HG02852 (cell line): ENCODE results near the gene C3orf22.
"Not testable (repeated sequence)": the region's sequence is repeated elsewhere in the genome, so short reads cannot be mapped to it uniquely, and the experiment has no call there.

ENCODE experiments used
- ATAC-seq: cut with Tn5 transposase; IDR thresholded peaks from one replicate; pipeline ENCODE4 v1.9.1; 2021; ENCODE audit warnings: mild to moderate bottlenecking, moderate library complexity; ENCODE audit not compliant: unreplicated experiment

Gene C3orf22, protein sequence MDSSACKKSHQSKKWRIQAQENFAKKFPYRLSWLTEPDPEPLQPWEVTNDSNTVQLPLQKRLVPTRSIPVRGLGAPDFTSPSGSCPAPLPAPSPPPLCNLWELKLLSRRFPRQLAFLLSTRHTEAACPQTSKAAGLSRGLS

DNA sequence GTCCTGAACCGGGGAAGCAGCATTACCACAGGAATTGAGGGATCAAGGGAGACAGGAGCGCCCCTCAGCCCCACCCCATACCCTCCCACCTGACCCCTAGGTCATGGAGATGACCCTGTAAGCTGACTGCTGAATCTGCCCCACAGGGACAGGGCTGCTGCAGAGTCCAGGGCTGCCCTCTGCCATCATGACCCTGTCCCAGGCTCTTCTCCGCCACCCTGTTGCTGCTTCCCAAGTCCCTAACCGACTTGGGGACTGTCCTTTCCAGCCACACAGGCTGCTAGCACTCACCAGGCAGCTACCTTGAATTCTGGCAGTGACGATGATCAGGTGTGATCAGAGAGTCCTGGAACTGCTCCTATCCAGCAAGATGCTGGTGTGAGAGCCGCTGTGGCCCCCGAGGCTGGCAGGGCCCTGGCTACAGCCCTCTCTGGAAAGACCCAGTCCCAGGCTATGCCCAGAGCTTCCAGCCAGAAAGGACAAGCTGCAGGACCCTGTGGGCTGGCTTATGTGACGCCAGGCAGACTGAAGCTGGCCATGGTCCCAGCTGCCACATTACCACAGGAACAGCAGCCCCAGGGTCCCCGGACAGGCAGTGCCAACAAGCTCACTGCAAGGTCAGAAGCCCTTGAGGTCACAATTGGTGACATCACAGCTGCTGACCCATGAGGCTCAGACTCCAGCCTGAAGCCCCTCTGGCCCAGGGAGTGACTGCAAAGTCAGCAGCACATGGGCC lies at the start of gene C3orf22:
Gene C3orf22 (minus strand): TSS at position 597 of the 736 bp plus-strand sequence. CDS start 5,542 bp downstream, outside the sequence.
- ATAC-seq = no peak

DNA sequence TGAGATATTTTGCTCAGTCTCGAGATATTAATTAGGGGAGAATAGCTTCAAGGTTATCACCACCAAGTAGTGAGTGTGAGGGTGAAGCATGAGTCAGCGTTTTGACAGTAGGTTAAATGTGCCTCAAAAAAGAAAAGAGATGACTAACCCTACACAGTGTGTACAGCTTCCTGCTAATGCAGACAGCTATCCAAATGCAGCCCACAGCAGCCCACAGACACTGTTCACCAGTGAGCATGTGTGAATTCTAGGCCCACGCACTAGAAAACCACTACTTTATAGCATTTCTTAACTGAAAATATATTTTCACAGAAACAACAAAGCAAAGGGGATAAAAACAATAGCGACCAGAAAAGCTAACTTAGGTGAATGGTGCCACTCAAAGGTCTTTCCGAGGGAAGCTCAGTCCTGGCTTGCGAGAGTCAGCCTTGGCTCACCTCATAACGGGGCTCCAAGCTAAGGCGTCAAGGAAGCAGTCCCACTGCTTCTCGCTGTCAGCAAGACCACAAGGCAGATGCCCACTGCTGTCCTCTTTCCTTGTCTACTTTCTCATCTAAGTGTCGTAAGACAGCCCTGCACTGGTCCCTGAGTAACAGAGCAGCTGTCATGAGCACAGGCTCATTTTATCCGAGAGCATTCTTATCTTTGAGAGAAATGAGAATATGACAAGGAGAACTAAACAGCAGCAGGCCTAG lies 48.6 kb upstream of the C3orf22 start:
- ATAC-seq = no peak

DNA sequence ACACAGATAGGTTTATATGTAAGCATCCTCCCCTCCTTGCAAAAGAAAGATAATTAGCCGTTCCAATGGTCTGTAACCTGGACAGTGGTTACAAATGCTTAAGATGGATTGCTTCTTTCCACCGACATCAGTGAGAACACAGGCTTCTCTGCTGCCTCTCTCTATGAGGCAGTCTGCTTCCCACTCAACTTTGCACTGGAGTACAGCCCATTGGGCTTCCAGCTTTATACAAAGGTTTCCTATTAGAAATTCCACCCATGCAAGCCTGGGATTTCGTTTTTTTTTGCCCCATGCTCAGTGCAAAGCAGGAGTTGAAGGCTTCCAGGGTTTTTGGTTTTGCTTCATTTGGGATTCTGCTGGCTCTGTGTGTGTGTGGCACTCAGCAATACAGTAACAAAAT lies 47.3 kb upstream of the C3orf22 start:
- no peak for ATAC-seq

DNA sequence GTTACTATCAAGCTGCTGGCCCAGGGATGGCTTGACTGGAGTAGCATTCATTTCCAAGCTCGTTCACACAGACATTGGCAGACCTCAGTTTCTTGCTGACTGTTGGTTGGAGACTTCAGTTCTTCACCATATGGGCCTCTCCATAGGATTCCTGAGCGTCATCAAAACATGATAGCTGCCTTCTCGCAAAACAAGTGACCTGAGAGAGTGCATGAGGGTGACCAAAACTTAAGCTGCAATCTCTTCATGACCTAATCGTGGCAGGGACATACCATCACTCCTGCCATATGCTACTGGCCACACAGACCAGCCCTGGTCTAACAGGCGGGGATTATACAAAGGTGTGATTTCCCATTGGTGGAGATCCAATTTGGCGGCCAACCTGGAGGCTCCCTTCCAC lies 46.0 kb upstream of the C3orf22 start:
- no peak for ATAC-seq

DNA sequence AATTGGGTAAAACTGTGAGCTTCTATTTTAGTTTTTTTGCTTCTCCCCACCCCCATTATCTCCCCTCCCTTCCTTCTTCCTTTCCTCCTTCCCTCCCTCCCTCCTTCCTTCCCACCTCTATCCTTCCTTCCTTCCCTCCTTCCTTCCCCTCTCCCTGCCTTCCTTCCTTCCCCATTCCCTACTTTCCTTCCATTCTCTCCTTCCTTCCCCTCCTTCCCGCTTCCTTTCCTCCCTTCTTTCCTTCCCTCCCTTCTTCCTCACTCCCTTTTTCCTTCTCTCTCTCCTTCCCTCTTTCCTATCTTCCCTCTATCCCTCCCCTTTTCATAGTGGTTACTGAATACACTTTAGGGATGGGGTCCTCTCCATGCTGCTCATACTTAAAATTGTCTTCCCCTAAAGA lies 40.4 kb upstream of the C3orf22 start:
- no peak for ATAC-seq

DNA sequence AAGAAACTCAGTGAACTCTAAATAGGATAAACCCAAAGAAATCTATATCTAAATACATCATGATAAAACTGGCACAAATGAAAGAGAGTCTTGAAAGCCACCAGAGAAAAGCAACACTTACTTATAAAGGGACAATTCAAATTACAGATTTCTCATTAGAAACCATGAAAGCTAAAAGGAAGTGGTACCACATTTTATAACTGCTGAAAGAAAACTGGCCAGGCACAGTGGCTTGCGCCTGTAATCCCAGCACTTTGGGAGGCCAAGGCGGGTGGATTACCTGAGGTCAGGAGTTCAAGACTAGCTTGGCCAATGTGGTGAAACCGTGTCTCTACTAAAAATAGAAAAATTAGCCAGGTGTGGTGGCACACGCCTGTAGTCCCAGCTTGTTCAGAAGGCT lies 36.7 kb upstream of the C3orf22 start:
- ATAC-seq = not testable (repeated sequence)

GRCh38 chr3:126591515-126591914 lies 32.8 kb upstream of the C3orf22 start:
- ATAC-seq = not testable (repeated sequence)

- ATAC-seq = no peak
These were observed 23.6 kb upstream of the C3orf22 start for GRCh38 chr3:126582311-126582710.

DNA sequence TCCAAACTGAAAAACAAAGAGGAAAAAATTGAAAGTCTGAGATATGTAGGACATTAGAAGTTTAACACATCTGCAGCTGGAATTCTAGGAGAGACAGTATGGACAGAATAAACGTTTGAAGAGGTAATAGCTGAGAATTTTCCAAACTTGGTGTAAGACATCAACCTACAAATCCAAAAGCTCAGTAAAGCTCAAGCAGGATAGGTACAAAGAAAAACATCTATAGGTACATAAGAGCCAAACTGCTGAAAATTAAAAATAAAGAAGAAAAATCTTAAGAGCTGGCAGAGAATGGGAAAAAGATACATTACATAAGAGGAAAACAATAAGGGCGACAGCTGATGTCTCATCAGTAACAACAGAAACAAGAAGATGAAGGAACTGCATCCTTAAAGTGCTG lies 22.8 kb upstream of the C3orf22 start:
- no peak for ATAC-seq

- no peak for ATAC-seq
These were observed 22.0 kb upstream of the C3orf22 start for GRCh38 chr3:126580746-126581145.

DNA sequence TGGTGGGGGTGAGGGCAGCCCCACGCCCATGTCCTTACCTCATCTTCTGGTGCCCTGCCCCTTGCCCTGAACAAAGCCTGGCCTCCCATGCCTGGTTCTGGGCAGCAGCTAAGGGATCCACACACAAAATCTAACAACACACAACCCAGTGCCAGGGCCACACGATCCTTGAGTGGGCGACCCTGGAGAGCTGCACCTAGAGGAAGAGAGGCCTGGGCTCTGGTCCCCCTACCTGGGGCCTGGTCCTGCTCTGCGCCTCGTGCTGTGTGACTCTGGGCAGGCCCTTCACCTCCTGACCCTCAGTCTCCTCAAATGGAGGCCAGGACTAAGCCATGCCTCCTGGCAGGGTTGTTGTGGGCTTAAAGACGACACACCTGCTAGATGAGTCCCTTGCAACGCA lies 20.0 kb upstream of the C3orf22 start:
- ATAC-seq = no peak

DNA sequence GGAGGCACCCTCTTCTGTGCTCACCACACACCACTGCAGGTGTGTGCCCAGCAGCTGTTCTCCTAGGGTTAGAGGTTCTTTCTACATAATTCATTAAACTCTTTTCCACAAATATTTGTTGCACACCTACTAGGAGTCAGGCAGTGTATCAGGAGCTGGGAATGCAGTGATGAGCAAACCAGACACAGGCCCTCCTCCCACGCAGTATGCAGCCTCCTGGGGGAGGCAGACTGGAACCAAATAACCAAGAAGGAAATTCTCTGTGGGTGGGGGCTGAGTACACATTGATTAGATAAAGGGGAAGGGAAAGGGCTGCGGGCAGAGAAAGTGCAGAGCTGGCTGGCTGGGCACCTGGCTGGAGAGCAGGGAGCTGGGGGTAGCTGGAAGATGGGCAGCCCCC lies 18.5 kb upstream of the C3orf22 start:
- no peak for ATAC-seq

DNA sequence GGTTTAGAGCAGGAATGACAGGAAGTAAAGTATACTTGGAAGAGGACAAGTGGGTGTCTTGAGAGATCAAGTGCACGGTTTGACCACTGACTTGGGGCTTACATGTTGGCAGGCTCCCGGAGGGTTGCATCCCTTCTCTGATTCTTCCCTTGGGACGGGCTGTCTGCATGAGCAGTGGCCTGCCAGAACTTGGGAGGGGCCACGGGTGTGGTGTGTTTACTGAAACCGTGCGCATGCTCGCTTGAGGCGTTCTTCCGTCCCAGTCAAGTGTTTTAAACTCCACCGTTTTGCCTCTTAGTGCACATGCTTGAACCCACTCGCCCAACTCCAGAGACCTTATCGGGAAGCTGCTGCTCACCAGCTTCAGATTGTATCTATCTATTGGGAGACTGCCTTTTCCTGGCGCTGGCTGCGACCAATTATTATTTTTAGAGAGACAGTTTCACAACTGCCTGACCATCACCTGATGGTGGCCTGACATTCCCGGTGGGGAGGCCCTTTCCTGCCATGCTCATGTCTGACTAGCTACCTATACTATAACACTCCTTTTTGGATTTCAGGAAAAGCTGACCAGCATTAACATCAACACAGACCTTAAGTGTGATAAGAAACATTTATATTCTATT lies 14.9 kb upstream of the C3orf22 start:
- ATAC-seq = no peak

DNA sequence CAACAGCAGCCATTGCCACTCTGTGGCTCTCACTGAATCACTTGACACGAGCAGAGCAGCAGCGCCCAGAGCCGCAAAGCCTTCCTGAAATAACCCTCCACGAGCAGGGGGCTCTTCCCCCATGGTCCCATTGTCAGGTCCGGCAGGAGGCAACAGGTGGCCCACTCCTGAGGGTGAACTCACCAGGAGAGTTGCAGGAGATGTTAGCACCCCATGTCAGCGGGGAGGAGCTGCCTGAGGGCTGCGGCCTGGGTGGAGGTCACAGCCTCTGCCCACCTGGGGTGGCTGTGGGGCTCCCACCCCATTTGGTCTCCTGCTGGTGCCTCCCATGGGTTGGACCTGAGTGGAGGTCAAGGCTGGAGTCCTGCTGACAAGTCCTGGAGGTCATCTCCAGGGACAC lies 12.3 kb upstream of the C3orf22 start:
- ATAC-seq = no peak

GRCh38 chr3:126570103-126570541 lies 11.4 kb upstream of the C3orf22 start:
- ATAC-seq = no peak

DNA sequence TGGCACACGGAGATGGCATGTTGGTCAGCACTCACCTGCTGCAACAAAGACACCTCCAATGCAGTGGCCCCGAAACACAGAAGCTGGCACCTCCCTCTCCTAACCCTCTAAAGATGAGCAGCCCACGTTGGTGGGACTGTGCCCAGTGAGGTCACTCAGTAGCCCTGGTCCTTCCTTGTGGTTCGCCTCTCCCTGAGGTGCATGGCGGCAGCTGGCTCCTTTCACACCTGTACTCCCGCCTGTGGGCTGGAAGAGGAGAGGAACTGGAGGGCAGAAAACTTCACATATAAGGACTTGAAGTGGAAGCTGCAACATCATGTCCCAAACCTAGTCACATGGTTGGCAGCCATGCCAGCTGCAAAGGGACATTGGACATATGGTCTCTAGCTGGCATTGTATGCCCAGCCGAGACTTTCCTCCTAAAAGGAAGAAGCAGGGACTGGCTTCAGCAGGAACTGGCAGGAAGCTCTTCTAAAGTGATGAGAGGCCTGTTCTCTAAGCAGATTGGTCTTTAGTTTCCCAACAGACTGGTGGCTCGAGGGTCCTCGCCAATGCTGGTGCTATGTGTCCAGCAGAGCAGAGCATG lies 10.8 kb upstream of the C3orf22 start:
- no peak for ATAC-seq

- ATAC-seq = no peak
These were observed 10.1 kb upstream of the C3orf22 start for GRCh38 chr3:126568776-126569342.

DNA sequence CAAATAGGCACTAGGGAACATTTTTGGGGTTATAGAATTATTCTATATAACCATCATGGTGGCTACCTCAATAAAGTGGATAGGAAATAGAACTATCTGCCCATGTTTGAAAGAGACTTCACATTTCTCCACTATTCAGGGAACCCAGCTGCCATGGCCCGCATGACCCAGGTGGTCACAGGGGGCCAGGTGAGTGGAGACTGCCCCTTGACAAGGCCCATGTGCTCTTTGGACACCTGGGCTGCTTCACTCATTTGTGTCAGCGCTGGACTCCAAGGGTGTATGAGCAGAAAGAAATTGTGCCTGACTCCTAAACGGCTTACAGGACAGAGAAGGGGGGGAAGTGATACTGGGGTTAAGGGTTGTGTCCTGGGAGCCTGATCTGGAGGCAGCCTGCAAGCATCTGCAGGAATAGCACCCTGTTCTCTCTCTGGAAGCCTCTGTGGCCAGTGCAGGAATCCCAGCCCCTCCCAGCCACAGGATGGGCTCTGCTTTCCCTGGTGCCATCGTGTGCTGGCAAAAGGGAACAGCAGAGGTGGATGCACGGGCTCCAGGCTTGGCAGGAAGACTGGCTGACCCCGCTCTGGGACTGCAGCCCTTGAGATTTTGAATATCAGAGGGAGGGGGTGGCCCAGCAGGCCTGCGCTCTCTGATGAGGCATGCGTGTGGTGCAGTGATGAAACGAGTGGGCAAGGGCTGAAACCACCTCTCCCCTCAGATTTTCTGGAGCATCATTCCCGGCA lies 9.1 kb upstream of the C3orf22 start:
- no peak for ATAC-seq

DNA sequence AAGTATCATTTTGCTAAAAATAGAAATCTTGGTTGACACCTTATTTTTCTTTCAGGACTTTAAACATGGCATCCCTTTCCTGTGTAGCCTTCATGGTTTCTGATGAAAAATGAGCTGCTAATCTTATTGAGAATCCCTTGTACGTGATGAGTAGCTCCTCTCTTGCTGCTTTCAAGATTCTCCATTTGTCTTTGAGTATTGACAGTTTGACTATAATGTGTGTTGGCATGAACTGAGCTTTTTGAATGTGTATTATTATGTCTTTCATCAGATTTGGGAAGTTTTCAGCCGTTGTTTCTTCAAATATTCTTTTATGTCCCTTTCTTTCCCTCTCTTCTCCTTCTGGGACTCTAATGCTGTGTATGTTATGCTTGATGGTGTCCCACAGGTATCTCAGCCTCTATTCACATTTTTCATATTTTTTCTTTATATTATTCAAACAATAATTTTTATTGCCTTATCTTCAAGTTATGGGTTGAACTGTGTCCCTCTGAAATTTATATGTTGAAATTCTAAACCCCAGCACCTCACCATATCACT lies 4.1 kb upstream of the C3orf22 start:
- no peak for ATAC-seq

GRCh38 chr3:126557761-126558160 lies 971 bp downstream of the C3orf22 start:
- ATAC-seq = no peak
